Activated B cell treated with CpG ODN at 0.5 μM for 24 hours (primary cell): Measurements from ENCODE around the gene PRORP. TPM values are rescaled to one million over a fixed set of nuclear protein-coding genes. Genes with fewer than 3 reads are reported as not detected.

ENCODE experiments used
- ATAC-seq: fragments of 200-7000 bp; cut with Tn5 transposase; one replicate; pipeline ENCODE4 v1.10.0; 2021; ENCODE audit warnings: low read depth, mild to moderate bottlenecking, moderate library complexity
- CTCF ChIA-PET: fragments of 350-600 bp; sonication (Branson Sonifier 250); formaldehyde crosslinking; loops from one replicate; lab custom pipeline; 2021; ENCODE audit warnings: antibody characterized with exemption; lab: Charles Lee
- POLR2A ChIA-PET: fragments of 350-600 bp; sonication (Branson Sonifier 250); formaldehyde crosslinking; loops from one replicate; lab custom pipeline; 2021; ENCODE audit warnings: antibody characterized with exemption; lab: Charles Lee
- DNase-seq: peaks from one replicate; pipeline ENCODE4 v3.0.0; 2022
- H3K27ac Mint-ChIP-seq: one replicate; pipeline ENCODE4 v1.8.0; 2020; ENCODE audit warnings: mixed read lengths
- H3K27me3 Mint-ChIP-seq: one replicate; pipeline ENCODE4 v1.8.0; 2021; ENCODE audit warnings: mixed read lengths
- H3K36me3 Mint-ChIP-seq: one replicate; pipeline ENCODE4 v1.8.0; 2021; ENCODE audit warnings: low read depth, mixed read lengths
- H3K4me1 Mint-ChIP-seq: one replicate; pipeline ENCODE4 v1.8.0; 2021; ENCODE audit warnings: mixed read lengths
- H3K4me3 Mint-ChIP-seq: one replicate; pipeline ENCODE4 v1.8.0; 2020; ENCODE audit warnings: mild to moderate bottlenecking, mixed read lengths
- H3K9me3 Mint-ChIP-seq: one replicate; pipeline ENCODE4 v1.8.0; 2020; ENCODE audit warnings: mixed read lengths
- CTCF ChIP-seq: fragments of 200-600 bp; IDR thresholded peaks from one replicate; pipeline ENCODE4 v1.8.0; 2022; ENCODE audit warnings: antibody characterized with exemption, mild to moderate bottlenecking
- intact Hi-C: fragments of 100-400 bp; cut with micrococcal nuclease; formaldehyde crosslinking; loops from one replicate; pipeline ENCODE4 v1.15.1; 2024
- total RNA-seq: library from RNA; stranded (reverse); gene quantifications from 2 replicates; pipeline ENCODE4 v1.2.3, GENCODE V29; 2022

Gene PRORP
- total RNA-seq, 1 donor from 2014 or later, result 25.6 TPM

DNA sequence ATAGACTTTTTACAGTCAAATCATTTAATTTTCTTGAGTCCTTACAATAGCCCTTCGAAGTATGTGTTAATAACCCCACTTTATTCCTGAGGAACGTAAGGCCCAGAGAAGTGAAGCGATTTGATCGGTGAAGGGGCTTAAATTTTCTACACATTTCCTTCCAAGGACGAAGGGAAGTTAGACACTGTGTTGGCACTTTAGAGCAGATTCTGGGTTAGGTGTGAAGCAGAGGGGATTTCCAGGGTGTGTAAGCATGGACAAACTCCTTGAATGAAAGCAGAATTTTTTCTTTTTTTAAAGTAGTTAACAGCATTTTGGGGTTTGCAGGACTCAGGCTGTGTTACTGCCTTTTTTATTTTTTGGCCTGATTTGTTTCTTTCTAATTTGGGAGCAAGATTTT is 38.9 kb downstream of the PRORP start:
- intact Hi-C loops, result no loop called here
- DNase-seq (no peak), ATAC-seq (no peak)
- CTCF ChIA-PET, result no interaction called here
- Mint-ChIP-seq H3K9me3 (no peaks in the 10 kb centered on the region), H3K36me3 (peaks cover 34% of the 10 kb centered on the region), H3K4me1 (peaks cover 23% of the 10 kb centered on the region), H3K27ac (no peak overlapping the region), H3K4me3 (no peak overlapping the region), H3K27me3 (no peaks in the 10 kb centered on the region)
- no peak for TF ChIP-seq CTCF
- POLR2A ChIA-PET, result interaction anchor here (1.8 kb wide), 1 partner anchor 243 kb away, joined by 8 read pairs; the partner anchor contains the start of gene NFKBIA

DNA sequence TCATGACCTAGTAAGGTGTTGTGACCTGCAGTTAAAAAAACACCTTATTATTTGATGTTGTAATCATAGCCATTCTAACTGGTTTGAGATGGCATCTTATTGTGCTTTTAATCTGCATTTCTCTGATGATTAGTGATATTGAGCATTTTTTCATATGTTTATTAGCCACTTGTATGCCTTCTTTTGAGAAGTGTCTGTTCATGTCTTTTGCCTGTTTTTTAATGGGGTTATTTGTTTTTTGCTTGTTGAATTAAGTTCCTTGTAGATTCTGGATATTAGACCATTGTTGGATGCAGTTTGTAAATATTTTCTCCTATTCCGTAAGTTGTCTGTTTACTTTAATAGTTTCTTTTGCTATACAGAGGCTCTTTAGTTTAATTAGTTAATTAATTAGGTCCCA is 41.0 kb downstream of the PRORP start:
- Mint-ChIP-seq H3K4me3 (no peak overlapping the region), H3K27me3 (no peaks in the 10 kb centered on the region), H3K36me3 (peaks cover 42% of the 10 kb centered on the region), H3K4me1 (peaks cover 17% of the 10 kb centered on the region), H3K9me3 (no peaks in the 10 kb centered on the region), H3K27ac (no peak overlapping the region)
- ChIA-PET POLR2A (no interaction called here), CTCF (no interaction called here)
- ATAC-seq (no peak), DNase-seq (no peak)
- TF ChIP-seq CTCF, result no peak
- intact Hi-C loops, result no loop called here

DNA sequence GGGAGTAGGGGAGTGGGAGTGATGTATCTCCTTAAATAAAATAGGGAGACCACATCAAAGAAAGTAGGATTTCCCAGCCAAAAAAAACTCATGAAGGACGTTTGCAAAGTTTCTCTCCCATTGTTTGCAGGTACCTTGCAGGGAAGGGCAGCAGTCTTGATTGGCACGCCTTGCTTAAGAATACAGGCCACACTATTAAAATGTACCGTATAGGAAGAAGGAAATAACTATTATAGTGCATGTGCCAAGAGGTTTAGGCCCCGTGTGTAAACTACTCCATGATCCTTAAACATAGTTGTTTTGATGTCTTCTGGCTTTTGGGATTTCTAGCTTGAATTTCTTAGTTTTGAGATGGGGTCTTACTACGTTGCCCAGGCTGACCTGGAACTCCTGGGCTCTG is 42.5 kb downstream of the PRORP start:
- Mint-ChIP-seq H3K27me3 (no peaks in the 10 kb centered on the region), H3K36me3 (peaks cover 40% of the 10 kb centered on the region), H3K4me3 (no peak overlapping the region), H3K27ac (no peak overlapping the region), H3K9me3 (peaks cover 6% of the 10 kb centered on the region), H3K4me1 (peaks cover 13% of the 10 kb centered on the region)
- ATAC-seq, result no peak
- no peak for TF ChIP-seq CTCF
- ChIA-PET POLR2A (no interaction called here), CTCF (no interaction called here)
- intact Hi-C loops, result no loop called here
- no peak for DNase-seq

- Mint-ChIP-seq H3K27me3 (no peaks in the 10 kb centered on the region), H3K36me3 (peaks cover 43% of the 10 kb centered on the region), H3K27ac (no peak overlapping the region), H3K4me3 (no peak overlapping the region), H3K4me1 (no peaks in the 10 kb centered on the region), H3K9me3 (peaks cover 8% of the 10 kb centered on the region)
- TF ChIP-seq CTCF, result no peak
- ATAC-seq (no peak), DNase-seq (no peak)
- POLR2A ChIA-PET, result no interaction called here
- intact Hi-C loops, result no loop called here
- CTCF ChIA-PET, result no interaction called here
These were observed 45.1 kb downstream of the PRORP start for GRCh38 chr14:35167496-35167895.

Other genes starting within 250 kb of the PRORP start
- gene BAZ1A, start 247.2 kb upstream of the PRORP start, total RNA-seq, result 45.3 and 55.9 TPM in 2 replicates
- 51.2 and 54.7 TPM in 2 replicates for gene SRP54, start 139.6 kb upstream of the PRORP start, total RNA-seq
- 23.5 and 27.4 TPM in 2 replicates for gene FAM177A1, start 76.3 kb upstream of the PRORP start, total RNA-seq
- 46.0 and 48.9 TPM in 2 replicates for gene PPP2R3C, start 562 bp upstream of the PRORP start, total RNA-seq
- 163 and 180 TPM in 2 replicates for gene PSMA6, start 169.8 kb downstream of the PRORP start, total RNA-seq